ENCODE measurements around the gene CPNE2.

The CPNE2 gene

GRCh38 chr16:57126411-57126810, 34.0 kb downstream of the CPNE2 start:
- no peak for DNase-seq

DNA sequence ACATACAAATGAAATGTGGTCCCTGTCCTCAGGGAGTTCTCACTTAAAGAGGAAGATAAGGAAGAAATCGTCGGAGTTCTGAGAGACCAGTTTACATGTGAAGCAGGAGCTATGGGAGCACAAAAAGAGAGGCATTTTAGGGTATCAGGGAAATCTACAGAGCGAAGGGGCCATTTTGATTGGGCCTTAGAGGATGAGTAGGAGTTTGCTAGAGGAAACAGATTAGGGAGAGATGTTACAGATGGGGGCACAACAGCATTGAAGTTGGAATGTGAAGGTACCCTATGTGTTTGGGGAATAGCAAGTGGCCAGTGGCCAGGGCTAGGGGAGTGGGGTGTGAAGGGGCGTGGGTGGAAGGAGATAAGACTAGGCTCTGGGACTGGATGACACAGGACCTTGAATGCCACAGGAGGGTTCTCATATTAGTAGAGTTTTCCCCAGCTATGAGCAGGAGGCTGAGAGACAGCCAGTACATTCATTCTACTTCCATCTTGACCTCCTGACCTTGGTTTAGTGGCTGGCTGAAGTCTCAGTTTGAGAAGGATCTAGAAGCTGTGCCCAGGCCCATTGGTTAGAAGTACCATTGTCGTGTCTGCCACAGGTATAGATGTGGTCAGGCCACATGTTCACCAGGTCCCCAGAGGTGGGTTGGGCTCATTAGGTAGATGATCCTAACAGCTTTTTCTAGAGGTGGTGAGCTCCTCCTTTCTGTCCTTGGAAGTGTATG, 34.8 kb downstream of the CPNE2 start:
- DNase-seq = no peak

GRCh38 chr16:57127836-57128235, 35.5 kb downstream of the CPNE2 start:
- no peak for DNase-seq

GRCh38 chr16:57128771-57129389, 36.5 kb downstream of the CPNE2 start:
- peak; percentile 69 for DNase-seq

DNA sequence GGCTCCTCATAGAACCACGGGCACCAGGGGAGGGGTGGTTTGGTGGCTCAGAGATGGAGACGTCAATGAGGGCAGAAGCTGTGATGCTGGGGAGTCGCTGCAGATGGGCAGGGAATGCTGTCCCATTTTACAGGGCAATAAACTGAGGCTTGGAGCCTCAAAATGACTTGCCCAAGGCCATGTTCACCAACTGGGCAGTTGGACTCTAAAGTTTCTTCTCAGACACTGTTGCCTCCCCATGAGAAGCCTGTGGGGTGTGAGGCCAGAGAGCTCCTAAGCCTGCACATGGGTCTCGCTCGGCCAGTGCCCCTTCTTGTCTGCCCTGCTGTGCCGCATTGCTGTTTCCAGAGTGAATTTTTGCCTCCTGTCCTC, 38.6 kb downstream of the CPNE2 start:
- no peak for DNase-seq

DNA sequence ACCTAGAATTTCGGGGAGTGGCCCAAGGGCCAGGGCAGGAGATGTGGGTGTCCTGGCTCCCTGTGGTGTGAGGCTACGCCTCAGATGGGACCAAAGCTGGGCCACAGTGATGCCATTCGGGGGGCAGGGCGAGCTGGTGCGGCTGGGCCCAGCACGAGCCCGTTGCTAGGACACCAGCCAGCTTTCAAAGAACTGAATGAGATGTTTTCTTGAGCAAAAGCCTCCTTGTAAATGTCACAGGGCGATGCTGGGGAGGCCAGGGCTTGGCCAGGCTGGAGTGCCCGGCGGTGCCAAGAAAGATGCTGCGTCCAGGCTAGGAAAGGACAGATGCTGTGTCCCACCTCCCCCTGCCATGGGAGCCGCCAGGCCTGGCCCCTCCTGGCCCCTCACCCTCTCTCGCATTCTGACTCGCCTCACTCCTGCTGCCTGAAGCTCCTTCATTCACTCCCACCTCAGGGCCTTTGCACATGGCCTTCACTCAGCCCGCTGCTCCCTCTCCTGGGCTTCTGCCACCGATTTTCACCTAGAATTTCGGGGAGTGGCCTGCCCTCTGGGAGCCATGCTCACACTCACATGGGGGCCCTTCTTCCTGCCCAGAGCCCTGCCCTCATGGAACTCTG, 39.1 kb downstream of the CPNE2 start:
- no peak for DNase-seq

- no peak for DNase-seq
Observed at GRCh38 chr16:57132470-57132869, 40.1 kb downstream of the CPNE2 start.

- no peak for DNase-seq
Observed at GRCh38 chr16:57133031-57133430, 40.6 kb downstream of the CPNE2 start.

- DNase-seq = no peak
Observed at GRCh38 chr16:57133886-57134285, 41.5 kb downstream of the CPNE2 start.

DNA sequence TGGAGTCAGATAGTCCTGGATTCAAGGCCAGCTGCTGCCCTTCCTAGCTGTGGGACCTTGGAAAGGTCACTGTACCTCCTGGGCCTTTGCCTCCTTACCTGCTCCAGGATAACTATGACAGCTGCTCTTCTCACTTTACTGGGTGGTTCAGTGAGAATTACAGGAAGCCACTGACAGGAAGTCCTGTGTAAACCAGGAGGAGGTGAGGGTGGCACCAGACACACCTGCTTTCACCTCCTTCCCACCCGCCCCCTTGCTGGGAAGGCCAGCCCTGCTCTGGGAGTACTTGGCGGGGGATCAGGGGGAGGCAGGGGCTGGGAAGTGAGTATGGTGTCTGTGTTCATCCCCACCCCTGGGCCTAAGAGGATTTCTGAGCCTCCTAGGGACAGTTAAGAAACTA, 42.6 kb downstream of the CPNE2 start:
- DNase-seq = peak; percentile 35

GRCh38 chr16:57137043-57137442, 44.7 kb downstream of the CPNE2 start:
- no peak for DNase-seq

DNA sequence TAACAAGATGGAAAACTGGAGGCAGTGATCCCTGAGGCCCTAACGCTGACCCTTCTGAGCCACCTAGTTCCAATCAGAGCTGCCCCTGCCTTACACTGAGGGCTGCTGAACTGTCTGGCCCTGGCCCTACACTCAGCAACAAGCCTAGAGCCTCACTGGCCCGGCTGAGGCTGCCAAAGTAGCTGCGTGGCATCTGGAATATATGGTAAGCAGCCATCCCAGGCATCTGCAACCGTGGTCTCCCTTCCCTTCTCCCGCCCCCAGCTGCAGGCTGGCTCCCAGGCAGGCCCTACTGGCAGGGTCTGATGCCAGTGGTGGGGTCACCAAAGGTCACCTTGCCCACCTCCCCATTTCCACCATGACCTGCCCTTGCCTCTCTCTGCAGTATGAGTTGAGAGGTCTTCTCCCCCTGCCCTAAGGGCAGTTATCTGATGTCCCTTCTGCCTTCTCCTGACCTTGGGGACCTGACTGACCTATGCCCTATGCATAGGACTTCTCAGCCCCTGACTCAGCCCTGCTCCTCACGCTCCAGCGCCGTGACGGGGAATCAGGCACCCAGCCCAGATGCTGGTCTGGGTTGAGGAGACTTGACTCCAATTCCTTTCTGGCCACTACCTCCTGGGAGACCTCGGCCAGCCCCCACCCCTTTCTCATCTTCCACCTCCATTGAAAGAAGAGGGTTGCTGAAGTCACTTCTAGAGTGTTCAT, 45.3 kb downstream of the CPNE2 start:
- no peak for DNase-seq

DNA sequence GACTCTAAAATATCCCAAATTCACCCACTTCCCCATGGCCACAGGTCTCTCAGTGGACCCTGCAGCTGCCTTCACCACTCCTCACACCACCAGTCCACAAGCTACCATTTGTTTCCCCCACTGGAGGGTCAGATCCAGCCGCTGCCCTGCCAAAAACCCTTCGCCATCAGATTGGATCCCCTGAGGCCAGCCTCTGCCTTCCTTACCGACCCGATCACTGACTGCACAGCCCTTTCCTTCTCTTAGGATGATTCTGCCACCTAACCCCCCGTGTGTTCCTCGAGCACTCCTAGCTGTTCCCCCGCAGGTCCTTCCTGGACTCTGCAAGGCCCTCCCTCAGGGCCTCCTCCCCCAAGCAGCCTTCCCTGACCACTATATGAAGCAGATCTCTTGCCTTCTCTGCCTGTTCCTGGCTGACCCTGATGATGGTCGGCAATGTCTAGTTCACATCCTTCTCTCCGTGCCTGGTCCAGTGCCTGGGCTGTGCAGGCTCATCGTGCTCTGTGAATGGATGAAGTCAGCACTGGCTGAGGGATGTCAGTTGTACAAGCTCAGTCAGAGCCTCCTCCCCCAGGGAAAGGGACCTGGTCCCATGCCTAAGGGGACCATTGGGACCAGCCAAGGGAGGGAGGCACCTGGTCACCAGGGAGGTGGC, 46.0 kb downstream of the CPNE2 start:
- DNase-seq = no peak

DNA sequence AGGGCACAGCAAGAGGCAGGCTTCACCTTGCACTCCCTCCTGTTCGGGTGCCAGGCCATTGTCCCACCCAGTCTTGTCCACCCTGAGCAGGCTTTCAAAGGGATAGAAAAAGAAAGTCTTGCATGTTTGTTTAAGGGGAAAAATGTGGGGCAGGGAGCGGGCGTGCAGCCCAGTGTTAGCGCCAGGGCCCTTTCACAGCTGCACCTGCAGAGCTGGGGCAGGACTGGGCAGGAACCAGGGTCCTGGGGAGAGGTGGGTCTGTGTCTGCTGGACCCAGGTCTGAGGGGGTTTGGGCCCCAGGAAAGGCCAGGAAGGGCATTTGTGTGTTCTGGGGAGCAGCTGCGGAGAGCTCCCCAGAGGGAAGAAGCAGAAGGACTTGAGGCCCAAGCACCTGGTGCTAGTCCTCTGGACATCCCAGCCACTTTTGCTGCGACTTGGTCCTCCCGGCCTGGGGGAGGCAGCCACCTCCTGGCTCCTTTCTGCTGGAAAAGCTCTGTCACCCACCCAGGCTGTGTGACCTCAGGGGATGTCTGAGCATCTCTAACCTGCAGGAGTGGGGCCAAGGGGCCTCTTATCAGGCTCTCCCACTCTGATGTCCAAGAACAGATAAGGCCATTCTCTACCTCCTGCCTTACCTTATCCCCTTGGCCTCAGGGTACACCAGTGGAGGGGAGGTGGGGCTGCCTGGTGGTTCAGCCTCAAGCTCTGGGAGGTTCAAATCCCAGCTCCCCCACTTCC, 48.7 kb downstream of the CPNE2 start:
- no peak for DNase-seq

- no peak for DNase-seq
Observed at GRCh38 chr16:57141822-57142631, 49.6 kb downstream of the CPNE2 start.

GRCh38 chr16:57143149-57143921, 51.0 kb downstream of the CPNE2 start:
- no peak for DNase-seq

DNA sequence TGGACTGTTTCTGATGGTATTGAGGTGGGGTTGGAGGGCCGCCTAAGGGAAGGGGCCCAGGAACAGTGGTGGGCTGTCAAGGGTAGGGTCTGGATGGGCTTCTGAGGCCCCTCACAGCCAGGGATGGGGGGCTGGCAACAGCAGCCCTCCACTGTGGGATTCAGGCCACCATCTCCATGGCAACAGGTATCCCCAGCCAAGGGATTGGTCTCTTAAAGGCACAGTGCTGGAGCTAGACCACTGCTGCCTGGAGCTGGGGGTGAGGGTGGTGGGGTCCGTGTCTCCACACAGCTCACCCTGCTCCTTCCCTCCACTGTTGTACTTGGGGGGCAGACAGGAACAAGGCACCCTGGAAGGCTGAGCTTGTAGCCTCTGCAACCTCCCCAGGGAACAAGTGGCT, 51.6 kb downstream of the CPNE2 start:
- no peak for DNase-seq

GRCh38 chr16:57145046-57146021, 53.0 kb downstream of the CPNE2 start:
- DNase-seq = no peak

- no peak for DNase-seq
Observed at GRCh38 chr16:57146040-57146647, 53.8 kb downstream of the CPNE2 start.

All from activated gamma-delta T cell treated with Interleukin-2 at 50 U/mL for 16 hours (primary cell).